Measurements from ENCODE around the gene TEX36.

- TF ChIP-seq CTCF (IDR thresholded peaks at IDR 0.05), result no peak
- TF ChIP-seq POLR2A (IDR thresholded peaks at IDR 0.05), result no peak
Observed at GRCh38 chr10:125707541-125708468, 24.8 kb upstream of the TEX36 start.
